Measurements from ENCODE around the gene NRDC.

Gene NRDC

DNA sequence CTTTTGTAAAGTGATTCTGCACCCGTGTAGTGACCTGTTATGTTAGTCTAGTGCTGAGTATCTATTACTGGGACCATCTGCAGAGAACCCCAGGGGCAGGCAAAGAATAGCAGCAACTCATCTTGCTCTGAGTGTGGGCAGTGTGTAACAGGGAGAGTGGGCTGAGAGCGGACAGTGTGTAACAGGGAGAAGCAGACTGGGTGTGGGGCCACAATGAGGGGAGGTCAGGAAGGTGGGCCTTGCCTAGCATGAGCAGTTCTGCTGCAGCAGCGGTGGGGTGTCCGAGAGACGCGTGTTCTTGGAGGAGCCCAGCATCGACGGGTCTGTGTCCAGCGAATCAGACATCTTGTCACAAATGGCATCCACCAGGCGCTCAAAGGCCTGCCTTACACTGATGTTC lies 41.2 kb upstream of the NRDC start:
- no peak for DNase-seq (ENCODE audit: low read depth)
- TF ChIP-seq CTCF (IDR thresholded peaks at IDR 0.05; ENCODE audit: control insufficient read depth, insufficient read depth, low read depth, low read length, missing control alignments), result no peak
- H3K4me3 ChIP-seq (ENCODE audit: control insufficient read depth, low read depth, low read length), result no peak overlapping the region

DNA sequence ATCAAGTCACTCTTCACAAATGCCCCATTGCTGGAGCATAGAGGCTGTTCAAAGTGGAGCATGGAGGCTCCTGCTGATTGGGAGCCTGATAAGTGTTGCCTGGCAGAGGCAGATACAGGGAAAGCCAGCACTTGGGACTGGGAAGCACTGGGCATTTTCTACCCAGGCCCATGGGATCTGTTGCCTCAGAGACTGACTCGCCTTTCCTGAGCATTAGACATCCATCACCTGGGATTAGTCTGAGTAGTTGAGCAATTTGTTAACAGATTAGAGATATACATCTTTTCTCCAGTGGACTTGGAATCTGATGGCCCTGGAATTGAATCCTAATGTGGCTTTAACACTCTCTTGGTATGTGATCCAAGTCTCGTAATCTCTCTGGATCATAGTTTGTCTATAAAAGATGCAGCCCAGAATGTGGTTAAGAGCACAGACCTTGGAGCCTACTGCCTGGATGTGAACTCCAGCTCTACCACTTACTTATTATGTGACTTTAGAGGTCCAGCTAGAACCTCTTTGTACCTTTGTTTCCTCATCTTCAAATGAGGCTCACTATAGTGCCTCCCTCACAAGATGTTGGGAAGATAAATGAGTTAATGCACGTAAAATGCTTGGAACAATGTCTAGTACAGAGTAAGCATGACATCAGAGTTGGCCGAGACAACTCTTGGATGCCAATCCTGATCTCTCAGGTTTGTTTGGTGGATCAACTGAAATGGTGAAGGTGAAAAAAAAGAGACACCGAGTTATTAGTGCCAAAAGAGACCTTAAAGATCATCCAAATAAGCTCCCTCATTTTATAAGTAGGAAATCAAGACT lies 38.3 kb upstream of the NRDC start:
- H3K4me3 ChIP-seq (ENCODE audit: control insufficient read depth, low read depth, low read length), result no peak overlapping the region
- no peak for DNase-seq (ENCODE audit: low read depth)
- no peak for TF ChIP-seq CTCF (IDR thresholded peaks at IDR 0.05; ENCODE audit: control insufficient read depth, insufficient read depth, low read depth, low read length, missing control alignments)

GRCh38 chr1:51915951-51916350 lies 37.4 kb upstream of the NRDC start:
- no peak for DNase-seq (ENCODE audit: low read depth)
- no peak for TF ChIP-seq CTCF (IDR thresholded peaks at IDR 0.05; ENCODE audit: control insufficient read depth, insufficient read depth, low read depth, low read length, missing control alignments)
- no peak overlapping the region for H3K4me3 ChIP-seq (ENCODE audit: control insufficient read depth, low read depth, low read length)

DNA sequence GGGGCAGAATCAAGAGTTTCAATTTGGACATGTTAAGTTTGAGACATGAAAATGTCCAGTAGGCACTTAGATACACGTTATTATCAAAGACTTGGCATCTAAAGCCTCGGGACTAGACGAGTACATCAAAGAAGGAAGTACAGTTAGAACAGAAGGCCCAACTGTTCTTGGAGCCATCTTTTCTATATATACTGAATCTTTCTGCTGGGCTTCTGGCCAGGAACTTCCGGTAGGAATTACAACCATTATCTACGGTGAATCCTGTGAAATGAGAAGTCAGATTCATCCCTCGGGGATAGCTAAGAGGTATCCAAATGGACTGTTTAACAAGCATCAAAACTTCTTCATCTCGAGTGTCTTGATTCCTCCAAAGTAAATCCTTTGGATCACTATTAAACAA lies 34.4 kb upstream of the NRDC start:
- H3K4me3 ChIP-seq (ENCODE audit: control insufficient read depth, low read depth, low read length), result no peak overlapping the region
- TF ChIP-seq CTCF (IDR thresholded peaks at IDR 0.05; ENCODE audit: control insufficient read depth, insufficient read depth, low read depth, low read length, missing control alignments), result no peak
- no peak for DNase-seq (ENCODE audit: low read depth)

- no peak for DNase-seq (ENCODE audit: low read depth)
- TF ChIP-seq CTCF (IDR thresholded peaks at IDR 0.05; ENCODE audit: control insufficient read depth, insufficient read depth, low read depth, low read length, missing control alignments), result no peak
- no peak overlapping the region for H3K4me3 ChIP-seq (ENCODE audit: control insufficient read depth, low read depth, low read length)
These were observed 31.9 kb upstream of the NRDC start for GRCh38 chr1:51910221-51911000.

GRCh38 chr1:51908499-51908898 lies 30.0 kb upstream of the NRDC start:
- DNase-seq (ENCODE audit: low read depth), result no peak
- no peak for TF ChIP-seq CTCF (IDR thresholded peaks at IDR 0.05; ENCODE audit: control insufficient read depth, insufficient read depth, low read depth, low read length, missing control alignments)
- no peak overlapping the region for H3K4me3 ChIP-seq (ENCODE audit: control insufficient read depth, low read depth, low read length)
